Measurements from ENCODE around the gene SLC25A33. TPM values are rescaled to one million over a fixed set of nuclear protein-coding genes. Genes with fewer than 3 reads are reported as not detected.

The SLC25A33 gene
- polyA plus RNA-seq, 4 donors = 2.7 to 6.3 (median 4.2) TPM

DNA sequence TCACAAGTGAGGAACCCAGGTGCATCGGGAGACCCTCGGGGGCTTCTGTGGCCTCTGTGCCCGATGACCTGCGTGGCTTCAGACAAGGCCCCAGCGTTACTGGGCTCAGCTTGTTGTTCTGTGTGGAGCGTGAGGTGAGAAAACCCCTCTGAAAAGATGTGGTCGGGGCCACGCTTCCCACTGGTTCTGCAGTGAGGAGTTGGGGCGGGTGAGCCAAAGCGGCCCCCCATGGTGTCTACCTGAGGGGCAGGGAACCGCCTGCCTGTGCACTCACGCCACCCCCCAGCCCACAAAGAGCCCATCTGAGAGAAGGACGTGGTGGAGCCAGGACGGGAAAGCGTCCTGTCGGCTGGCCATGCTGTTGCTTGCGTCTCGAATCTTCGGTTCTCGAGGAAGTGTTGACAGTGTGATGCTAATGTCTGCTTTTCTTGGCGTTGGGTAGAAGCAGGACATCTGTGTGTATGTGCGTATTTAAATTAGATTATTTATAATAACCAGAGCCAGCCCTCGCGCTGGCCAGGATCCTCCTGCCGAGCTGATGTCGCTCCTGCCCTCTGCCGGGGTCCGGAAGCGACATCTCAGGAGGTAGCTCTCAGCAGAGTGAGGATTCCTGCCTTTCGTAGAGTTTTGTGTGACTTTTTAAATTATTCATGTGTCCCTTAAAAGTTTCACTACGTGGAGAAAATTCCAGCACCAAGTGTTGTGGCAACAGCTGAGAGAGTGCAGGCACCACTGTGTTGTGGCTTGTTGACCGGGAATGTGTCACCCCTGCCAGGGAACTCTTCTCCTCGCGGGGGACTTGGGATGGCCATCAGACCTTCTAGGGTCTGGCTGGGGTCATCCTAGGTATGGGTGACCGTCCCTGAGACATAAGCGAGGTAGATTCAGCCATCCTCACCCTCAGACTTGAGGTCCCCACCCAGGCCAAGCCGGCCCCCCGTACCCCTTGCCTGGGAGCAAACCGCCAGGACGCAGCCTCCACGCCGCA is 64.8 kb downstream of the SLC25A33 start:
- 87 to 93% (median 92%) methylated on average over 42 of the region's 42 CpGs for WGBS, 3 donors
- FAIRE-seq (no peak), DNase-seq (no peak)
- H3K4me1 ChIP-seq (ENCODE audit: control insufficient read depth in 3 of 3, insufficient read depth in 2 of 3, low read depth in 1 of 3, low read length in 2 of 3) = no peaks in the 10 kb centered on the region
- H3K27ac ChIP-seq (ENCODE audit: low read depth in 1 of 3, low read length in 2 of 3) = no peak overlapping the region
- no peak overlapping the region for H3K4me3 ChIP-seq (ENCODE audit: low read depth in 1 of 3, low read length in 3 of 3)
- H3K9me3 ChIP-seq (ENCODE audit: control insufficient read depth in 2 of 2, insufficient read depth in 1 of 2, low read depth in 1 of 2, low read length in 1 of 2) = no peaks in the 10 kb centered on the region
- peaks cover 3 to 98% (median 5%) of the 10 kb centered on the region in 3 donors for H3K36me3 ChIP-seq (ENCODE audit: control insufficient read depth in 3 of 3, insufficient read depth in 2 of 3, low read depth in 1 of 3, low read length in 3 of 3)
- H3K27me3 ChIP-seq (ENCODE audit: control insufficient read depth in 3 of 3, insufficient read depth in 3 of 3, low read length in 3 of 3) = no peaks in the 10 kb centered on the region

GRCh38 chr1:9604836-9605235 is 65.6 kb downstream of the SLC25A33 start:
- Histone ChIP-seq H3K27me3 (ENCODE audit: control insufficient read depth in 3 of 3, insufficient read depth in 3 of 3, low read length in 3 of 3) (no peaks in the 10 kb centered on the region), H3K36me3 (ENCODE audit: control insufficient read depth in 3 of 3, insufficient read depth in 2 of 3, low read depth in 1 of 3, low read length in 3 of 3) (peaks cover 3 to 100% (median 5%) of the 10 kb centered on the region in 3 donors), H3K9me3 (ENCODE audit: control insufficient read depth in 2 of 2, insufficient read depth in 1 of 2, low read depth in 1 of 2, low read length in 1 of 2) (no peaks in the 10 kb centered on the region), H3K4me3 (ENCODE audit: low read depth in 1 of 3, low read length in 3 of 3) (no peak overlapping the region), H3K4me1 (ENCODE audit: control insufficient read depth in 3 of 3, insufficient read depth in 2 of 3, low read depth in 1 of 3, low read length in 2 of 3) (no peaks in the 10 kb centered on the region), H3K27ac (ENCODE audit: low read depth in 1 of 3, low read length in 2 of 3) (no peak overlapping the region)
- FAIRE-seq = no peak
- DNase-seq = no peak
- 92 to 95% (median 95%) methylated on average over 15 of the region's 15 CpGs for WGBS, 3 donors

DNA sequence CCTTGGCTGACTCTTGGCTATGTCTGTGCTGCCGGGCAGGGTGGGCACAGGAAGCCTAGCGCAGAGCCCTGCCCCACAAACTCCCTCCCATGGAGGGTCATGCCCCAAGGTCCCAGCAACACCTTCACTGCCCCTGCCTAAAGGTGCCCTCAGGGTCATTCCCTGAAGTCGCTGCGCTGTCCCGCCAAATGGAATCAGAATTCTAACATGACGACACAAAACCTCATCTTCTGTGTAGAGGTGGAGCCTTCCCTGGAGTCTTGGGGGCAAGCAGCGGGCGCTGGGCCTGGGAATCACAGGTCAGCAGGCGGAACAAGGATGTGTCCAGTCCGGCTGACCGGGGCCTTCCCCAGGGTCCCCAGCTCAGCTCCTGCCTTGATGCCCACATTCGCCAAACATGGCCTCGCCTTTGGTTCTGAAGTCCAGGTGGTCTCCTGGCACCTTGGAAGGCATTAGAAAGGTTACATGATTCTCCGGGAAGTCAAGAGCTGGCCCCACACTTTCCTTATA is 66.7 kb downstream of the SLC25A33 start:
- WGBS, 3 donors = 94 to 99% (median 97%) methylated on average over 14 of the region's 14 CpGs

GRCh38 chr1:9606458-9606857 is 67.2 kb downstream of the SLC25A33 start:
- Histone ChIP-seq H3K4me3 (ENCODE audit: low read depth in 1 of 3, low read length in 3 of 3) (no peak overlapping the region), H3K27ac (ENCODE audit: low read depth in 1 of 3, low read length in 2 of 3) (no peak overlapping the region), H3K27me3 (ENCODE audit: control insufficient read depth in 3 of 3, insufficient read depth in 3 of 3, low read length in 3 of 3) (no peaks in the 10 kb centered on the region), H3K36me3 (ENCODE audit: control insufficient read depth in 3 of 3, insufficient read depth in 2 of 3, low read depth in 1 of 3, low read length in 3 of 3) (peaks cover 5 to 100% (median 5%) of the 10 kb centered on the region in 3 donors), H3K9me3 (ENCODE audit: control insufficient read depth in 2 of 2, insufficient read depth in 1 of 2, low read depth in 1 of 2, low read length in 1 of 2) (no peaks in the 10 kb centered on the region), H3K4me1 (ENCODE audit: control insufficient read depth in 3 of 3, insufficient read depth in 2 of 3, low read depth in 1 of 3, low read length in 2 of 3) (no peaks in the 10 kb centered on the region)
- FAIRE-seq (no peak), DNase-seq (no peak)
- WGBS, 3 donors = 89 to 94% (median 92%) methylated on average over 21 of the region's 21 CpGs

More for the DNA sequence above, 66.7 kb downstream of the SLC25A33 start:
- Histone ChIP-seq H3K4me1 (ENCODE audit: control insufficient read depth in 3 of 3, insufficient read depth in 2 of 3, low read depth in 1 of 3, low read length in 2 of 3) (no peaks in the 10 kb centered on the region), H3K4me3 (ENCODE audit: low read depth in 1 of 3, low read length in 3 of 3) (no peak overlapping the region), H3K27ac (ENCODE audit: low read depth in 1 of 3, low read length in 2 of 3) (no peak overlapping the region), H3K9me3 (ENCODE audit: control insufficient read depth in 2 of 2, insufficient read depth in 1 of 2, low read depth in 1 of 2, low read length in 1 of 2) (no peaks in the 10 kb centered on the region), H3K36me3 (ENCODE audit: control insufficient read depth in 3 of 3, insufficient read depth in 2 of 3, low read depth in 1 of 3, low read length in 3 of 3) (peaks cover 3 to 100% (median 5%) of the 10 kb centered on the region in 3 donors), H3K27me3 (ENCODE audit: control insufficient read depth in 3 of 3, insufficient read depth in 3 of 3, low read length in 3 of 3) (no peaks in the 10 kb centered on the region)
- DNase-seq (no peak), FAIRE-seq (no peak)

- no peak for FAIRE-seq
- peaks cover 5 to 100% (median 5%) of the 10 kb centered on the region in 3 donors for H3K36me3 ChIP-seq (ENCODE audit: control insufficient read depth in 3 of 3, insufficient read depth in 2 of 3, low read depth in 1 of 3, low read length in 3 of 3)
Measured at GRCh38 chr1:9606948-9607347, 67.7 kb downstream of the SLC25A33 start.

GRCh38 chr1:9607352-9607751 is 68.1 kb downstream of the SLC25A33 start:
- H3K9me3 ChIP-seq (ENCODE audit: control insufficient read depth in 2 of 2, insufficient read depth in 1 of 2, low read depth in 1 of 2, low read length in 1 of 2) = no peaks in the 10 kb centered on the region
- H3K36me3 ChIP-seq (ENCODE audit: control insufficient read depth in 3 of 3, insufficient read depth in 2 of 3, low read depth in 1 of 3, low read length in 3 of 3) = peaks cover 5 to 100% (median 5%) of the 10 kb centered on the region in 3 donors
- no peak overlapping the region for H3K4me3 ChIP-seq (ENCODE audit: low read depth in 1 of 3, low read length in 3 of 3)
- WGBS, 3 donors = 91 to 94% (median 91%) methylated on average over 16 to 19 of the region's 19 CpGs
- H3K27ac ChIP-seq (ENCODE audit: low read depth in 1 of 3, low read length in 2 of 3) = no peak overlapping the region
- H3K27me3 ChIP-seq (ENCODE audit: control insufficient read depth in 3 of 3, insufficient read depth in 3 of 3, low read length in 3 of 3) = no peaks in the 10 kb centered on the region
- no peak for DNase-seq
- no peaks in the 10 kb centered on the region for H3K4me1 ChIP-seq (ENCODE audit: control insufficient read depth in 3 of 3, insufficient read depth in 2 of 3, low read depth in 1 of 3, low read length in 2 of 3)
- FAIRE-seq = no peak

More at GRCh38 chr1:9606948-9607347, 67.7 kb downstream of the SLC25A33 start:
- no peak overlapping the region for H3K27ac ChIP-seq (ENCODE audit: low read depth in 1 of 3, low read length in 2 of 3)
- 83% methylated on average over 10 of the region's 10 CpGs for WGBS, 3 donors
- no peak overlapping the region for H3K4me3 ChIP-seq (ENCODE audit: low read depth in 1 of 3, low read length in 3 of 3)
- no peaks in the 10 kb centered on the region for H3K27me3 ChIP-seq (ENCODE audit: control insufficient read depth in 3 of 3, insufficient read depth in 3 of 3, low read length in 3 of 3)
- H3K9me3 ChIP-seq (ENCODE audit: control insufficient read depth in 2 of 2, insufficient read depth in 1 of 2, low read depth in 1 of 2, low read length in 1 of 2) = no peaks in the 10 kb centered on the region
- no peak for DNase-seq
- no peaks in the 10 kb centered on the region for H3K4me1 ChIP-seq (ENCODE audit: control insufficient read depth in 3 of 3, insufficient read depth in 2 of 3, low read depth in 1 of 3, low read length in 2 of 3)

DNA sequence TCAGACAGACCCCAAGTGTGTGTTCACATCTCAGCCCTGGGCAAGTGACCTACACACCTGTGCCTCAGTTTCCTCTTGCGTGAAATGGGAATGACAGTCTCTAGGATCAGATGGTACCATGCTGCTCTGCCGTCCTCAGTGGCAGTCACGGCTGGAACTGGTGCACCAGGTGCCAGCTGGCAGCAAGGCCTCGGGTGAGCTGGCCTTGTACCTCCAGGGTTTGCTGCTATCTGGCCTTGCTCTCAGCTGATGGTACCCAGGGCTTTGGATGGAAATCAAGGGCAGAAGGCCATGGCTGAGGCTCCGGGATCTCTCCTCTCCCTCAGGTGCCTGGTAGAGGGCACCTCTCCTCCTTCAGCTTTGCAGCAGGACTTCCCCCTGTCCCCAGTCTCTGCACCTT is 70.7 kb downstream of the SLC25A33 start:
- DNase-seq (no peak), FAIRE-seq (no peak)
- H3K9me3 ChIP-seq (ENCODE audit: control insufficient read depth in 2 of 2, insufficient read depth in 1 of 2, low read depth in 1 of 2, low read length in 1 of 2) = no peaks in the 10 kb centered on the region
- H3K4me3 ChIP-seq (ENCODE audit: low read depth in 1 of 3, low read length in 3 of 3) = no peak overlapping the region
- peaks cover 2 to 90% (median 5%) of the 10 kb centered on the region in 3 donors for H3K36me3 ChIP-seq (ENCODE audit: control insufficient read depth in 3 of 3, insufficient read depth in 2 of 3, low read depth in 1 of 3, low read length in 3 of 3)
- H3K27me3 ChIP-seq (ENCODE audit: control insufficient read depth in 3 of 3, insufficient read depth in 3 of 3, low read length in 3 of 3) = no peaks in the 10 kb centered on the region
- H3K27ac ChIP-seq (ENCODE audit: low read depth in 1 of 3, low read length in 2 of 3) = no peak overlapping the region
- 84 to 94% (median 92%) methylated on average over 3 to 5 of the region's 5 CpGs for WGBS, 3 donors
- H3K4me1 ChIP-seq (ENCODE audit: control insufficient read depth in 3 of 3, insufficient read depth in 2 of 3, low read depth in 1 of 3, low read length in 2 of 3) = no peaks in the 10 kb centered on the region

DNA sequence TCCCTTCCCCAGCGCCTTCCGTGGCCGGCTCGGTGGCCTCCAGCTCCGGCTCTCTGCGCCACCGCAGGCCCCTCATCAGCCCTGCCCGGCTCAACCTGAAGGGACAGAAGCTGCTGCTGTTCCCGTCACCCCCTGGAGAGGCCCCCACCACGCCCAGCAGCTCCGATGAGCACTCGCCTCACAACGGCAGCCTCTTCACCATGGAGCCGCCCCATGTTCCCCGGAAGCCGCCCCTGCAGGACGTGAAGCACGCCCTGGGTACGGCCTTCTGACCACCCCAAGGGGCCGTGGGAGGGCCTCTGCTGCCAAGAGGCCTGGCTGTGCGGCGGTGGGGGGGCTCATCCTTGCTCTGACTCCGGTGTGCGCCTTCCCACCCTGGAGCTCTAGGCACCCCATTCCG is 71.3 kb downstream of the SLC25A33 start:
- peaks cover 2 to 85% (median 5%) of the 10 kb centered on the region in 3 donors for H3K36me3 ChIP-seq (ENCODE audit: control insufficient read depth in 3 of 3, insufficient read depth in 2 of 3, low read depth in 1 of 3, low read length in 3 of 3)
- no peaks in the 10 kb centered on the region for H3K9me3 ChIP-seq (ENCODE audit: control insufficient read depth in 2 of 2, insufficient read depth in 1 of 2, low read depth in 1 of 2, low read length in 1 of 2)
- H3K27ac ChIP-seq (ENCODE audit: low read depth in 1 of 3, low read length in 2 of 3) = no peak overlapping the region
- DNase-seq = no peak
- WGBS, 3 donors = 92 to 93% (median 92%) methylated on average over 24 to 25 of the region's 25 CpGs
- H3K4me1 ChIP-seq (ENCODE audit: control insufficient read depth in 3 of 3, insufficient read depth in 2 of 3, low read depth in 1 of 3, low read length in 2 of 3) = no peaks in the 10 kb centered on the region
- FAIRE-seq = no peak
- no peak overlapping the region for H3K4me3 ChIP-seq (ENCODE audit: low read depth in 1 of 3, low read length in 3 of 3)
- H3K27me3 ChIP-seq (ENCODE audit: control insufficient read depth in 3 of 3, insufficient read depth in 3 of 3, low read length in 3 of 3) = no peaks in the 10 kb centered on the region
